Kidney glomerular epithelial cell (primary cell): Measurements from ENCODE around the gene USP1.

ENCODE experiments used
- DNase-seq: peaks from one replicate; lab custom pipeline; 2025; lab: John Stamatoyannopoulos, UW

USP1 gene

GRCh38 chr1:62426794-62427193, 10.1 kb upstream of the USP1 start:
- DNase-seq: no peak

GRCh38 chr1:62428351-62428750, 8.5 kb upstream of the USP1 start:
- DNase-seq: peak; percentile 10

GRCh38 chr1:62429581-62429980, 7.3 kb upstream of the USP1 start:
- DNase-seq: no peak

GRCh38 chr1:62433861-62434617, 2.8 kb upstream of the USP1 start:
- DNase-seq: no peak

- no peak for DNase-seq
Measured at GRCh38 chr1:62434618-62435001, 2.2 kb upstream of the USP1 start.

GRCh38 chr1:62435231-62436038, 1.4 kb upstream of the USP1 start:
- DNase-seq: peak; percentile 61

GRCh38 chr1:62436039-62436465, 797 bp upstream of the USP1 start:
- DNase-seq: peak; percentile 100

GRCh38 chr1:62437273-62437940, 558 bp downstream of the USP1 start:
- no peak for DNase-seq

- DNase-seq: peak; percentile 6
Measured at GRCh38 chr1:62438163-62438562, 1.3 kb downstream of the USP1 start.

- peak; percentile 26 for DNase-seq
Measured at GRCh38 chr1:62439652-62440371, 3.0 kb downstream of the USP1 start.

- DNase-seq: no peak
Measured at GRCh38 chr1:62444701-62445100, 7.9 kb downstream of the USP1 start.

- DNase-seq: no peak
Measured at GRCh38 chr1:62448221-62448933, 11.5 kb downstream of the USP1 start.

GRCh38 chr1:62450301-62450700, 13.5 kb downstream of the USP1 start:
- DNase-seq: no peak

- DNase-seq: peak; percentile 1
Measured at GRCh38 chr1:62452951-62453350, 16.1 kb downstream of the USP1 start.

- DNase-seq: no peak
Measured at GRCh38 chr1:62457955-62458354, 21.1 kb downstream of the USP1 start.

GRCh38 chr1:62462370-62462769, 25.5 kb downstream of the USP1 start:
- DNase-seq: no peak

GRCh38 chr1:62467092-62467491, 30.2 kb downstream of the USP1 start:
- no peak for DNase-seq

- DNase-seq: no peak
Measured at GRCh38 chr1:62476525-62477219, 39.8 kb downstream of the USP1 start.

- no peak for DNase-seq
Measured at GRCh38 chr1:62481681-62482080, 44.8 kb downstream of the USP1 start.

GRCh38 chr1:62484824-62485468, 48.1 kb downstream of the USP1 start:
- no peak for DNase-seq
